Stimulated activated CD4-positive, alpha-beta T cell treated with anti-CD3 and anti-CD28 coated beads, Interleukin-2, amount 100 ng/mL, for 24 hours (primary cell): ENCODE data around the gene AGPAT1.
"Not testable (repeated sequence)": the region's sequence is repeated elsewhere in the genome, so short reads cannot be mapped to it uniquely, and the experiment has no call there.

Experiments
- DNase-seq, 2 donors: peaks; one replicate each; pipeline ENCODE4 v3.0.0-alpha.2; 2020

AGPAT1 gene

DNA sequence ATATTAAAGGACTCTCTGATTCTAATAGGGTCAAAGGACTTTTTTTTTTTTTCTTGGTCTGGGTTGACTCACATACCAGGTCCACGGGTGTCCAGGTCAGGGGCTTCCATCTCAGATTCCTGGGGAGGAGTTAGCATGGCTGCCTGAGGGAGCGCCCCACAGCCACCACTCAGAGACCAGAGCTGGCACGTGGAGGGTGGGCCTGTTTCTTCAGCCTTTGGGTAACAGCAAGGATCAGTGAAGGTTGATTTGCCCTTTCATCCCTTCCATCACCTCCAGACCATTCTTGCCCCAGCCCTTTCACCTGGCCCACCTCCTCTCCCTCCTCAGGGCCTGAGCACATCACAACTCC lies 22.4 kb upstream of the AGPAT1 start:
- DNase-seq: no peak

DNA sequence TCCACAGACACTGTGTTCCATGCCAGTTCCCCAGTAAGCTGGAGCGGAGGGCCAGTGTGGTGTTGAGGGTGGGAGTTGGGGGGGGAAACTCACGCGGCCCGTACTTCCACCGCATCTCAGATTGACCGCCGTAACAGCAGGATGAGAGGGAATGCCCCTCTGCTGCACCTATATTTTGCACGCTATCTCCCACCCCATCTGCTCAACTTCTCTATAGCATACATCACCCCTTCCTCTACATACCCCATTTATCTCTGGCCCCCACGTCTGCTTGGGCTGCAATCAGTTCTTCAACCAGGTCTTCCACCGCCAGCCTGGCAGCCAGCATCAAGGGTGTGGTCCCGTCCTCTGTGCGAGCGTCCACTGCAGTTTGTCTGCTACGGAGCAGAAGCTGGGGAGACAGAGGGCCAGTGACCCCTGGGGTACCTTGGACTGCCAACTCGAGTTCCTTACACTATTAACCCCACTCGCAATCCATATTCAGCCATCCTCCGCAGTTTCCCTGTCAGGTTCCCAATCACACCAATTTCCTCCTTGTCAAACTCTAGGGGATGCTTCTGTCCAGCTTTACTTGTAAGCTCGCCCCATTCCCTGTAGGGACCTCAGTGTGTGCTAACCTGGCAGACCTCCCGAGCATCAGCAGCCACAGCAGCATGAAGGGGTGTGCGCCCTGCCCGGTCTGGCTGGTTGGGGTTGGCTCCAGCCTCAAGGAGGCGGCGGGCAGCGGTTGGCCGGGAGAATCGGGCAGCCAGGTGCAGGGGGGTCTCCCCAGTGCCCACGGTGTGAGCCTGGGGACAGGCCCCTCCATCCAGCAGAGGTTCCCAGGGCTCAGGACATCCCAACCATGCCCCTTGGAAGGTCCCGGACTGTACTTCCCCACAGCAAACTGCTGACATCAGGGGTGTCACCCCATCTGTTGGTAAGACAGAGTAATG lies 21.1 kb upstream of the AGPAT1 start:
- DNase-seq: no peak

DNA sequence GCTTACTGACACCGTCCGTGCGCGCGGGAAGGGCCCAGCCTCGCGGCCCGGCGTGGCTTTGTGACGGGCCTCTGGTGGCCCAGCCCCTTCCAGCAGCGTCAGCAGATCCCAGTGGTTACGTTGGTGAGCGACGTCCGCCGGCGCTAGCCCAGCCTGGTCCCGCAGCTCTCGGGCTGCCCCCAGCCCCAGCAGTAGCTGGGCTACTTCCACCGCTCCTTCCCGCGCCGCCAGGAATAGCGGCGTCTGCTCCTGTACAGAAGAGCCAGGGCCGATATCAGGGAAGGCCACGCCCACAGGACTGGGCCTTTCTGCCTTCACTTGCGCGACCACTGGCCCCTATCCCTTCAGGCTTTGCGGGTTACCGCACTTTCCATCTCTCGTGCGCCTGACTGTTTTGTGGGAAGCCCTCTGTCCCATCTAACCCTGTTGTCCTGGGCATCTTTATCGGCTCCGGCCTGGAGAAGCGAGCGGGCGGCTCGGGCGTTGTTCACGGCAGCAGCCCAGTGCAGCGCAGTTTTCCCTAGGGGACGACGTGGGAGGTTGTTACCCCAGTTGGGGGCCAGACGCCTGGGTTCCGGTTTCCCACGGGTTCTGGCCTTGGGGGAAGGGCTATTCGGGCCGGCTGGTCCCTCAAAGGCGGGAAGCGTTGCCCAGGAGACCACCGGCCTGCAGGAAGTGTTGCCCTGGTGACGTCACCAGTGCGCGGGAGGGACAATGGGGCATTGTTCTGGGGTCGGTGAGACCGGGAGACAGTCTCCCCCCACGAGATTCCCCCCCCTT lies 20.2 kb upstream of the AGPAT1 start:
- peak; percentile 64 to 79 for DNase-seq

DNA sequence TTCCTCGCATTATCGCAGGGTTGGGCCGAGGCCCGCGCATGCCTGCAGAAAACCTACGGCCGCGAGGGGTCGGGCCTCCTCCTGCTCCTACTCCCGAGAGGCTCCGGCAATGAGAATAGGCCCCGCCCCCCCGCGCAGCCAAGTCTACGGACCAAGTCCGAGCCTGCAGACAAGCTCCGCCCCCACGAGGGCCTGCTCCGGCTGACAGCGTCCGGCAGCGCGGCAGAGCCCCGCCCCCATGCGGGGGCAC lies 19.7 kb upstream of the AGPAT1 start:
- peak; percentile 100 for DNase-seq

DNA sequence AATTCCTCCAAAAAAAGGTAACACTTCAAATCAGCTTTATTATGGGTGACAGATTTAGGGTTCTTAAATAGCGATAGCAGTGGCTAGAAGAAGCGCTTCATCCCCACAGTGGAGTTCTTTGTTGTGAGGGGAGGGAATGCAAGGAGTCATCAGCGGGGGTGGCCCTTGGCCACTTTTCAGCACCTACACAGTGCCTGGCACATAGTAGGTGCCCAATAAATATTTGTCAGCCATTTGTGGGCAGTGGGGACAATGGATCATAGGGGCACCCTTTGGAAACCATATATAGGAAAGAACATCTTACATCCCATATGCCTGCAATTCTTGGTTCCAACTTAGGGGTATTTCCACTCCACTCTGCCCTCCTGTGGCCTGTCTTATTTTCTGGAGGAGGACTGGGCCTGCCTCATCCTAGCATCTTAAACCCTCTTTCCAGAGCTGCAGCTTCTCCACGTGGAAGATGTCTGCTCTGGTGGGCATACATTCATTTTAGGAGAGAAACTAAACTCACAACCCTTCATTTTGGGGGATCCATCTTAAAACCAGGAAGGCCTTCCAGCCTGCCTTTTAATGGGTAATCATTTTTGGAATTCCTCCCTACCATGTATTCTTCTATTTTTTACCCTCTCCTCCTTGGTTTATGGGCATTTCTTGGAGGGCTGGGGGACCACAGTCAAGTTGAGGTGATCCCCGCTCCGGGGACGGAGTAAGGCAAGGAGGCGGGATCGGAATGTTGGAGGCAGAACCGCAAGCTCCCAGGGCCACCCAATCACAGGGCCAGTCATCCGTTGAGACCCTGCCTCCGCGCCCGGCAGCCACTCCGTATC lies 19.2 kb upstream of the AGPAT1 start:
- DNase-seq: no peak

DNA sequence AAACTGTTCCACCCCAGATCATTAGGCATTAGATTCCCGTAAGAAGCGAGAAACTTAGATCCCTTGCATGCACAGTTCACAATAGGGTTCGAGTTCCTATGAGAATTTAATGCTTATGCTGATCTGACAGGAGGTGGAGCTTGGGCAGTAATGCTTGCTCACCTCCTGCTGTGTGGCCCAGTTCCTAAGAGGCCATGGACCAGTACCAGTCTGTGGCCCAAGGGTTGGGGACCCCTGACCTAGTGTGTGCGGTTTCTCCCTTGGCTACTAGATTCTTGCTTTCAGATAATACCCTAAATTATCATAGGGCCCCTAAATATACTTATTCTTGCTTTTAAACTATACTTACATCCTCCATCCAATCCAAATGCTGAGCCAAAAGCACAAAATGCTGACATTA lies 18.5 kb upstream of the AGPAT1 start:
- DNase-seq: no peak

DNA sequence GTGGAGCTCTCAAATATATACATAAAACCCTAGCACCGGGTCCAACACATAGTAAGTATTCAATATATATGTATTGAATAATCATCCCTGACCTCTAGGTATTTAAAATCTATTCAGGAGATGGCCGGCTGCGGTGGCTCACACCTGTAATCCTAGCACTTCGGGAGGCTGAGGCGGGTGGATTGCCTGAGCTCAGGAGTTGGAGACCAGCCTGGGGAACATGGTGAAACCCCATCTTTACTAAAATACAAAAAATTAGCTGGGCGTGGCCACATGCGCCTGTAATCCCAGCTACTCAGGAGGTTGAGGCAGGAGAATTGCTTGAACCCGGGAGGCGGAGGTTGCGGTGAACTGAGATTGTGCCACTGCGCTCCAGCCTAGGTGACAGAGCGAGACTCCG lies 17.2 kb upstream of the AGPAT1 start:
- DNase-seq: not testable (repeated sequence)

DNA sequence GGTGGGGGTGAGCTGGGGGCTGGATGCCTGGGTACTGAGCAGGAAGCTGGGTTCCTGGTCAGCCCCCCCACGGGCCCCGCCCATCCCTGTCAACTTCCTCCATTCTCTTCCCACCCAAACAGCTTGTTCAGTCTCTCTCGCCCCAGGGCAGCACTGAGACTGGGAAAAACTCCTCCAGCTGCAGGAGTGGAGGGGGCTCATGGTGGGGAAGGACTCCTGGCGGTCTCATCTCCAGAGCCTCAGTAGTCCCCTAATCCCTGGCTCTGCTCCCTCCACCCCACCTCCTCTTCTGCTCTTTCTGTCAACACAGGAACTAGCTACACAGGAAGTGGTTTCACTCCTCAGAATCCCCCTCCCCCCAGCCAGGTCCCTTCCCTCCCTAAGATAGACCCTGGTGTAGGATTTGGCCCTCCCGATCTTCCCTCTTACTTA lies 16.7 kb upstream of the AGPAT1 start, which contains the start of gene GPSM3:
Gene GPSM3, minus strand, starts transcription at position 36 of the 432 bp plus-strand sequence. CDS start 130 bp downstream, outside the sequence.
- DNase-seq: peak; percentile 60 to 66

DNA sequence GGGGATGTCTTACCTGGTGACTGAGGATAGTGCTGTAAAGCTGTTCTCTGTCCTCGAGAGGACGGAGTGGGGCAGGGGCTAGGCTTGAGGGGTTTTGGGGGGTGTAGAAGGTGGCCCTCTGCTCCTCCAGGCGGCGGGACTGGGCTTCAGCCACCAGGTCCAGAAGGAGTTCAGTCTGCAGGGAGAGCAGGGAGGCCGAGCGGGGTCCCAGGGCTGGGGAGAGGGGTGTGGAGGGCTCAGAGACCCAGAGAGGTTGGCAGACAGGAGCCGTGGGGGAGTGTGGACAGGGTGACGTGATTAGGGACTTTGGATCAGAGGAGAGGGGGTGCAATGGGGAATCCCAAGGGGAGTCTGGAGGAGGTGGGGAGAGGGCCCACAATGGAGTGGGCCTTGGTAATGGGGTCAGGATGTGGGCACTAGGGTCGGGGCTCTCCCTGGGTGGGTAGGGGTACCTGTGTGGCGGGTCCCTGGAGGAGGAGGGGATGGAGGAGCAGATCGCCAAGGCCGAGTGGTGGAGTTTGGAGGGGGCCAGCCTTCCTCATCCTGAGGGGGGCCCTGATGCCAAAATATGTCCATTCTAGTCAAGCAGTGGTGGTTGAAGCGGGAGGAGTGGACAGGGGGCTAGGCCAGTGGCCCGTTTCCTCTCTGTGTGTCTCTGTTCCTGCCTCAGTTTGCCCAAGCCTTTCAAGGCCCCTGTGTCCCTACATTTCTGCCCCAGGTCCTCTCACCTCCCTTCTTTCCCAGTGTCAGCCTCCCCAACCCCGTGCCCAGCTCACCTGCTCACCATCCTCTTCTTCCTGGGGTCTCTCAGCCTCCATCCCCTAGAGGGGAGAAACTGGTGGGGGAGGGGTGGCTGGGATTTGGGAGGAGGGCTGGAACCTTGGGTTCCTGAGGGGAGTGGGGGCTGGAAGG lies 16.1 kb upstream of the AGPAT1 start:
- no peak for DNase-seq

DNA sequence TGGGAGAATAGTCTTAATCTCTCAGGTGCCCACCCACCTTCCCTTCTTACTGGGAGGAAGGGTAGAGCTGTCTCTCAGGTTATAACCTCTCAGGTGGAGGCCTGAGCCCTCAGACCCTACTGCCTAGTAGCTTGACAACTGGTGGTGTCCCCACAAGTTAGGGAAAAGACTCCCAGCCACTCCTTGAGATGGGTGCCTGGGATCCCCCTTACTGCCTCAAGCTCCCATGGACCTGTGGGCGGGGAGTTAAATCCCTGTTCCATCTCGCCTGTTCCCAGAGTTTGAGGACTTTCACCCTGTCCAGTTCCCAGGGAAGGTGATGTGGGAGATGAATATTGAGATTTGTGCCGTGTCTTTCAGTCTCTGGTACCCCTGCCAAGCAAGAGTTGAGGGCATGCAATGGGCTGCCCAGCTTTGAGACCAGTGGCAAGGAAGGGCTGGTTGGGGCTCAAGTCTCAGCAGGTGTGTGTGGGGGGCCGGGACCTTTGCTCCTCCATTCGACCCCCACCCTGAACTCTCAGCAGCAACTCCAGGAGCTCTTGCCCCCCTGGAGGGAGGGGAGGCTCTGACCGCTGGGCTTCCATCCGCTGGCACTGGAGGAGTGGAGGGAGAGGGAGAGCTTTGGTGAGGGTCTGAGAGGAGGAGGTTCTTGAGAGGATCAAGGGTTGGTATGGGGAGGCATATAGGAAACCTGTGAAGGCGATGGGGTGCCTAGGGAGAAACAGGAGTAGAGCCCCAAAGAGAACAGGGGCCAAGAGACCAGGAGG lies 15.2 kb upstream of the AGPAT1 start:
- DNase-seq: no peak

DNA sequence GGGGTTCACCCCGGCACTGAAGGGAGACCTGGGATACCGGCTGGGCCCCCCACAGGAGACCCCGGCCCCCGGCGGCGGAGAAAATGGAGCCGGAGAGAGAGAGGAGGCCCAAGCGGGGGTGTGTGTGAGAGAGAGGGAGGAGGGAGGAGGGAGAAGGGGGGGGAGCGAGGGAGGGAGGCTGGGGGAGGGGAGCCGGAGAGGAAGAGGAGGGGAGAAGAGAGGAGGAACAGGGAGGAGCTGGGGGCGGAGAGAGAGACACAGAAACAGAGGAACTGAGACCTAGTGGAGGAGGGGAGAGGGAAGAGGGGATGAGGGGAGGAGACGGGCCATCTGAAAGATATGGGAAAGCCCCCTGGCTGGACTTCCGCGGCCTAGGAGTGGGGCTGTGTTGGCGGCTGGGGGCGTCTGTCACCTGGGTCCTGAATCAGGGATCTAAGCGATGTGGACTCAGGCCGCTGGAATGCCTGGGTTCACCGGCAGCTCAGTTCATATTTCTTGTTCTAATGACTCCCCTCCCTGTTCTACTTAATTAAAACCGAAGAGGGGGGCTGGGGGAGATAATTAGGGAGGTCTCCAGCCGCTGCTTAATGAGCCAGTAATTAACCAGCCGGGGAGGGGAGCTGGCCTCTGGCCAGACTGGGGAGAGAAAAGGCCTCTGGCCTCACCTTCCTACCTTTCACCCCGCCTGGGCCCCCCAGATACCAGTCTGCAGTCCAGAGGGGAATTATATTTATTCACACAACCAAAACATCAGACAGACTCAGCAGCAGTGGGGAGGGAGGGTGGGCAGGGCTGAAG lies 14.4 kb upstream of the AGPAT1 start, which contains the start of gene PBX2:
Gene PBX2, minus strand, starts transcription at position 149 of the 798 bp plus-strand sequence. CDS start 287 bp downstream, outside the sequence.
- DNase-seq: peak; percentile 83 to 87

DNA sequence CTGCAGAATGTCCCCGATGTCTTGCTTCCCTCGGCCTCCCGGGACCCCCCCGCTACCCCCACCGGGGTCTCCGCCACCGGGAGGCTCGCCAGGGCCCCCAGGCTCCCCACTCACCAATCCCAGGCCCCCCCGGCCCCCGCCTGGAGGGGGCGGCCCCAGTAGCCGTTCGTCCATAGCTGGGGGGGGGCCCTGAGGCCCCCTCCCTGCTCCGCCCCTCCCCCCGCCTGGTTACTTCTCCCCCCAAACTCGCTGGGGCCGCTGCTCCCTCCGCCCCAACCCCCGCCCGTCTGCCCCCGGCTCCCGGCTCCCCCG lies 13.8 kb upstream of the AGPAT1 start:
- no peak for DNase-seq

DNA sequence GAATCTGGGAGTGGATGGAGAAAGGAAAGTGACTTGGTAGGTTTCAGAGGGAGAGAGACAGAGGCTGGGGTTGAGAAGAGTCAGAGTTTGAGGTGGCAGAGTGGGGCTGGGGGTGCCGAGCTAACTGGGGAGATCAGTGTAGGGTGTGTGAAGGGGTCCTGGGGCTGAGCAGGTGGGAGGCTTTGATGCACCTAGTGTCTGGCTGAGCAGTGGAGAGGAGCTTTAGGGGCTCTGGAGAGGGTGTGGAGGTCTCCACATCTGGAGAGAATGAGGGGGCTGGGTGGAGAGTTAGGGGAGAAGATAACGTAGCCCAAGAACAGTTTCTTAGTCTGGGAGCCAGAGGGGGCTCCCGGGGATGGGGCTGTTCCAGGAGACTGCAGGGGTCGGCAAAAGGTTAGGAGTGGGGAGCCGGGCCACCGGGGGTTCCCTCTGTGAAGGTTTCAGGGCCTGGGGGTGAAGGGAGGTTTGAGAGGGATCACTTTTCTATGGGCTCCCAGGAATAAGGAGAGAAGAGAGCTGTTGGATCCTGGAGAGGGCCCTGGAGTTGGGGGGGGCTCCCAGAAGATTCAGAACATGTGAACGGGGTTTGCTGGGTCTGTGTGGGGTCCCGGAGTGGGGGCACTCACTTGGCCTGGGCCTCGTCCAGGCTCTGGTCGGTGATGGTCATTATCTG lies 13.3 kb upstream of the AGPAT1 start:
- no peak for DNase-seq

DNA sequence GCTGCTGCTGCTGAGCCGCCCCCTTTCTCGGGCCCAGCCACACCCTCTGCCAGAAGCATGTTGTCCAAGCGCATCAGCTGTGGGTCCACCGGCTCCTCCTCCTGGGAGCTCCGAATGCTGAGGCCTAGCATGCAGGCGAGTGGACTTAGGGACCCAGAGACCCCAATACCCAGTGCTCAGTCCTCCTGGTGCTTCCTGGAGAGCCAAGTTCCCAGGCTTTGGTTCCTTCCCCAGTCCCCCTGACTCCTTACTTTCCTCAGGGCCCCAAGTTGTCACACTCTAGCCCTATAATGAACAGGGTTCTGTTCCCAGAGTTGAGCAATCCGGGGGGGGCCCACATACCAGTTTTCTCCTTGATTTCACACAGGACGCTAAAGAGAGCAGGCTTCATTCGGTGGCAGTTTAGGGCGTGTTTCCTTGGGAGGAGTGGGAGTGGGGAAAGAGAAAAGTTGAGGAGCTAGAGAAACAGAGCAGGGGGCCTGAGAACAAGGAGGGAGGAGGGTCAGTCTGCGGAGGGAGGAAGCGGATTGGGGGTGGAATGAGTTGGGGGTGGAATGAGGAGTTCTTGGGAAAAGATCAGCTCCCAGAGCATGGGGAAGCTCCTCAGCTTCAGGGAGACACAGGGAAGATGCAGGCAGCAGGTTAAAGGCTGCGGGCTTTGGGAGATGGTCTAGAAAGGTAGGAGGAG lies 12.6 kb upstream of the AGPAT1 start:
- DNase-seq: no peak

DNA sequence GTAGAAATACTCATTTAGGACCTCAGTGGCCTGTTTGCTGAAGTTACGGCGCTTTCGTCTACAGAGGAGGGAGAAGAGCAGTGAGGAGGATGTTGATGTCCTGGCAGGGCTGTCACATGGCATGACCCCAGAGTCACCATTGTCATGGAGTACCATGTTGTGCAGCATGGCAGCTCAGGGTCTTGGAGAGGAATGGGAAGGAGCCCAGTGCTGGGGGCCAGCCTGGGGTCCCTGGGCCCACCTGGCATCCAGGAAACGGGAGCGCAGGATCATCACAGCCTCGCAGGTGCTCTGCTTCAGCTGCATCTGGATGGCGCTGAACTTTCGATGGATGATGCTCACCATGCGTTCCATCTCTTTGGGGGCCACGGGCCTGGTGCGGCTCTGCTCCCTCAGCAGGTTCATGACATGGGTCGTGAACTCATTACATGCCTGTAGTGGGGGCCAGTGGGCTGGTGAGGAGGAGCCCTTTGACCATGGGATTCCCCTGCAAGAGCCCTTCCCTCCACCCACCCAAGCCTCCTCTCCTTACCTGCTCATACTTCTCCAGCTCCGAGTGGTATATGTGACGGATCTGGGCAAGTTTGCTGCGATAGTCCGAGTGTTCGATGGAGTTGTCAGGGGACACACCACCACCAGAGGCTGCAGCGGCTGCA lies 12.0 kb upstream of the AGPAT1 start:
- DNase-seq: not testable (repeated sequence)

DNA sequence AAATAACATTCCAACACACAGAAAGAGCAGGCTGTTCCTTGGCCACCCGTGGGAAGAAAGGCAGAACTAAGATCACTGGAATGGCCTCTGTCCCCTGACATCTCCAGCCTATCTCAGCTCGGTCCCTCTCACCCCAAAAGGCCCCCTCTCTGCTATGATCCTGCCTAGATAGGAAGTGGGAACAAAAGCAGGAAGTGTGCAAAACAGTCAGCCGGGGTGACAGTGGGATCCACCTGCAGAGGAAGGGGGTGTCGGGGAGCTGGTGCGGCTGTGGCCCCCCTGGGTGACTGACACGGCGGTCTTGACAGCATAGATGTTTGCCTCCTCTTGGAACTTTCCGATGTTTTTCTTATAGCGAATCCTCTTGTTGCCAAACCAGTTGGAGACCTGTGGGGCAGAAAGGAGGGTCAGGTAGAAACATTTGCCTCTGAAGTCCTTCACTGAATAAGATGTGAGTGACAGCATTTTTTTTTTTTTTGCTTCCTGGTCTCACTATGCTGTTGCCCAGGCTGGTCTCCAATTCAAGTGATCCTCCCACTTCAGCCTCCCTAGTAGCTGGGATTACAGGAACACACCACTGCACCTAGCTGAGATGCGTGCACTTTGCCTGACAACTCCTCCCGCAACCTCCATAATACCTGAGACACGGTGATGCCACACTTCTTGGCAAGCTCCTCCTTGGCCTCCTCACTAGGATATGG lies 11.3 kb upstream of the AGPAT1 start:
- DNase-seq: no peak

DNA sequence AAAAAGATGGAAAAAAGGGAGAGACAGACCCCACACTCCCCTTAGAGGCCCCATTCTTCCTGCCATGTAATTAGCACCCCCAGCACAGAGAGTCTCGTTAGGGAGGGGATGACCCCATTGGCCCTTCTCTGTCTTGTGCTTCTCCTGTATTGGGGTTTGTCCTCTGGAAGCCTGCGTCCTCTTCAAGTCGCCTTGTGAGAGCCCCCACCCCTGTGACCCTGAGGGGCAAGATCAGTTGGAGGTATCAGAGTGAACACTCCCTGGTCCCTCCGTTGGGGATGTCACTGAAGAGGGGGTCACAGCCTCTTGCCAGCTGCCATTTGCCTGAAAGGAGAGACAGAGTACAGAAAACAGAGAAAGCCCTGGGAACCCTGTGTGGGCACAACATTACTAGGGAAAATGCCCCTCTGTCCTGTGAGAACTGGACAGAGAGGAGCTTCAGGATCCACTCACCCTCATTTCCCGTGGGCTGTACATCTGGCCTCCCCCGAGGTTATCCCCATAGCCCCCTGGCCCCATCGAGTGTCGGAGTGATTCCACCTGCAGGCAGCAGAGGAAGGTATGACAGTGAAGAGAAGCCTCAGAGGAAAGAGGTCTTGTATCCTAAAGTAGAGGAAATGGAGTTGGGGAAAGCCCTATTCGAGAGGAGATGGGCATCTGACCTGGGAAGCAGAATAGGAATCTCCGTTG lies 10.4 kb upstream of the AGPAT1 start:
- not testable (repeated sequence) for DNase-seq
